ENCODE measurements around the gene RAET1L.
"Not testable (repeated sequence)": the region's sequence is repeated elsewhere in the genome, so short reads cannot be mapped to it uniquely, and the experiment has no call there.

RAET1L gene

DNA sequence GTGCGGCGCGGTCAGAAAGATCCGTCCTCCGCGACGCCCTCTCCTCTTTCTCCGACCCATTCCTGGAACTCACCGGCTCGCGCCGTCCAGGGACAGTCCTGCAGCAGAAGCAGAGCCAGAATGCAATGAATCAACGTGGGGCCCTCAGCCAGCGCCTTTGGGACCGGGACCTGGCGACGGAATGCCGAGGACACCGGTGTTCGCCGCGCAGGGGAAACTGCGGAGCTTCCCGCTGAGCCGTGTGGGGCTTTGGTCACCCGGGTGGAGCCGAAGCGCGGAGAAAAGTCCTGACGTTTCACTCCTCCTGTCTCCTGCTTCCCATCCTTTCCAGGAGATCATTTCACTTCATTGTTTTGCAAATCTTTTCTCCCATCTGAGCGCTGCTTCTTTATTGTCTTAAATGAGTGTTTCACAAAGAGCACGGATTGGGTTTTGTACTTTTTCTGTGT lies 35.1 kb downstream of the RAET1L start:
- no peak for DNase-seq

DNA sequence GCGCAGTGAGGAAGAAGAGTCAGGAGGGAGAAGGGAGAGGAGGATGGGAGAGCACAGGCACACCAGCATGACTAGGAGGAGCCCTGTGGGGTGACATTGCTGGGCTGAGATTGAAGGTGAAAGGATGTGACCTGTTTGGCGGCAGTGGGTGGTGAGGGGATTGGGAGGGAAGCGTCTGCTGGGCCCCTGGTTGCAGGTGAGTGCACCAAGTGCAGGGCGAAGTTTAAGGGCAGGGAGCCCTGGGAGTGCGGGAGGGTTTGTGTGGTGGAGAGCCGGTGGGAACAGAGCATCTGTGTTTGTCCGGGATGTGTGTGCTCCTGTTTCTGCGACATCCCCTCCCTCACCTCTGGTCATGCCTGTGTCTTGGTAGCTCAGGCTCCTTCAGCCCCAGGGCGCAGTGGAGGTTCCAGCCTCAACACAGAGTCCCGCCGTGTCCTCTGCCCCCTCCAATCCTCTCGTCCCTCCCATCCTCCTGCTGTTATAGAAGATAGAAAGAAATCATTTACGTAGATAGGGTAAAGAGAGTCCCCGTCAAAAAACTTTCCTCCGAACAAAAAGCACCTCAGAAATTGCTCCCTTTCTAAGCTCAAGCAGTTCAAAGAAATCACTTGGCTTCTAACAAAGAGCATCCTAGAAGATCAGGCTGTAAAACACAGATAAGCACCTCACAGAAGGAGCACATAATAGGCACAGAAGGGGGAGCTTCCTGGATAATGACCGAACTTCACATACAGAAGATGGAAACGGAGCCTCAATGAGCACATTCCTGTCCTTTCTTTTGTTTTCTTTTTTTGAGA lies 36.6 kb downstream of the RAET1L start:
- DNase-seq, result no peak

DNA sequence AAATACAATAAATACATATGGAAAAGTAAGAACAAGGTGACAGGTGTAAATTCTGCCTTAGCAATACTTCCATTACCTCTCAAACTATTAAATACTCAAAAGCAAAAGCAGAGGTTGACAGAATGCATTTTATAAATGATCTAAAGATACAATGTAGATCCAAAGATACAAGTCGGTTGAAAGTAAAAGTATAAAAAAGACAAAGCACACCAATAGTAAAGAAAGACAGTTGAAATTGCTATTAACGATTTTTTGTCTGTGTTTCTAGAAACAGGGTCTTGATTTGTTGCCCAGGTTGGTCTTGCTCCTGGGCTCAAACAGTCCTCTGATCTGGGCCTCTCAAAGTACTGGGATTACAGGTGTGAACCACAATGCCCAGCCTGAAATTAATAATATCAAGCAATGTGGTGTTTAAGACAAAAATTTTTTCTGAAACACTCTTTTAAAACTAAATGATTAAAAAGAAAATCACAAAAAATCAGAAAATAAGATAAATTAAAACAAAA lies 37.7 kb downstream of the RAET1L start:
- no peak for DNase-seq

DNA sequence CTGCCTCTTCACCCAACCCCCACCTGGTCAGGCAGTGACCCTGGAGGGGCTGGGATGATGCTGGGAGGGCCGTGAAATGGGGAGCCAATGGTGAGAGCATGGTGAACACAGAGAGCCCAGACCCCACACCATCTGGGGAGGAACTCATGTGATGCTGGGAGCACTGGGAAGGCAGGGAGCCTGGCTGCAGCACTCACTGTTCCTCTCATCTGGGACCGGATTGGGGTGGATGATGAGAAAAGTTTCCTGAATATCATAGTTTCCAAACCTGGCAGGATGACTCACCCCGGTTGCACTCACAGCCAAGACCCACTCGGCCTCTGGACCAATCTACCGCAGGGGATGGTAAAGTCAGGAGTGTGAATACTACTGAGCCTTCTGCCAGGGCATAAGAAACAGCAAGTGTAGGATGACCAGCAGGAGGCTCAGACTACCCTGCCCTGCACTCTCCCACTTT lies 39.8 kb downstream of the RAET1L start:
- no peak for DNase-seq

DNA sequence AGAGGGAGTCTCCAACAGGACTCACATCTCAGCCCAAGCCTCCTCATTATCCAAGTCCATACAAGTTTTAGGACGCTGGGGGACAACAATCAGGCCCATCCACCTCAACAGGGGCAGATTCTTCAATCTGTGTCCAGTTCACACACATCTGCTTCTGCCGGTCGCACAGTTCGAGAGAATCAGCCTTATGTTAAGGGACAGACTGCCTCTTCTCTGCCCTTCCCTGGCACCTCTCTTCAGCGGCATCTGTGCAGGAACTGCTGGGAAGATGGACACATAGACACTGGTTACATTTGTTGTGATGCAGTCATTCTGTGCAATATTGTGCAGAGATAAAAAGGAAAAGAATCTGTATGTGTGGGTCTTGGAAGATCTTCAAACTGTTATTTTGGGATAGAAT lies 40.6 kb downstream of the RAET1L start:
- no peak for DNase-seq

DNA sequence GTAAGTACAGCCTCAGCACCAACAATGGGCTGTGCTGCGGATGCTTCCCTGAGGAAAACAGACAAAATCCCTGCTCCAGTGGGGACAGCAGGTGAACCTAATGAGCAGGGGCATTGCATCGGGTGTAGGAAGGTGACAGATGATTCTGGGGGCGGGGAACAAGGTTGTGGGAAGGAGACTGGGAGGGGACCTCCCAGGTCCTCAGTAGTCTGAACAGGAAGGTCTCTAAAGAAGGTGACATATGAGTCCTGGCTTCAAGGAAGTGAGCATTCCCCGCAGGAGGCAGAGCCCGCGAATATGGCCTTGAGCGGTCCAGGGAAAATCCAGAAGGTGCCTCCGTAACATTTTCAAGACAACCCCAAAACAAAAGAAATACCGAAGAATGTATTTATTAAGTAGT lies 42.2 kb downstream of the RAET1L start:
- DNase-seq, result no peak

DNA sequence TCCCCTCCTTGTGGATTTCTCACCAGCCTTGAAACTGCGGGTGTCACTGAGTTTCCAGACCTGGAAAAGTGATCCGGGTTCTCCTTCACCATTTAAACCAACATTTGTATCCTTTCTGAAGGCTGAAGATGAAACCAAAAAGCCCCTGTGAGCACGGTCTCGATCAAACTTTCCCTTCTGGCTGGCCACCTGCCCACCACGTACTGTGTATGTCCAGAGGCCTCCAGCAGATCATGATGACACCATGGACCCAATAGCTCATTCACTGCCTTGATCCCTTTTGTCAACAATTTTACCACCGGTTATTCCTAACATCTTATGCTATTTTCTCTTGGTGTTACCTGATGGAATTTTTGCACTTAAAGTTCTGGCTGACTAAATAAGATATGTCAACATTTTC lies 46.0 kb downstream of the RAET1L start:
- no peak for DNase-seq

DNA sequence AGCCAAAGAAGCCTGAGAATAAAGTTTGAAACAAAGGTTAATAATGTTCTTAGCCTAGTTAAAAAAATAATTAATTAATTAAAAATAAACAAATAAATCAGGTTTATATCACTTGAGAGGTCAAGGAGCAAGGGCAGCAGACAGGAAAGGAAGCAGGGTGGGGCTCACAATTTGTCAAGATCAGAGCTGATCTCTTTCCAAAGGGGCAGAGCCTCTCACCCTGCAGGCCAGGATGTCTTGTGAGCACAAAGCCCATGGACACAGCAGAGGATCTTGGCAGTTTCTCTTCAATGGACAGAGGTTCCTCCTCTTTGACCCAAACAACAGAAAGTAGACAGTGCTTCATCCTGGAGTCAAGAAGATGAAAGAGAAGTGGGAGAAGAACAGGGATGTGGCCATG lies 46.7 kb downstream of the RAET1L start:
- no peak for DNase-seq

DNA sequence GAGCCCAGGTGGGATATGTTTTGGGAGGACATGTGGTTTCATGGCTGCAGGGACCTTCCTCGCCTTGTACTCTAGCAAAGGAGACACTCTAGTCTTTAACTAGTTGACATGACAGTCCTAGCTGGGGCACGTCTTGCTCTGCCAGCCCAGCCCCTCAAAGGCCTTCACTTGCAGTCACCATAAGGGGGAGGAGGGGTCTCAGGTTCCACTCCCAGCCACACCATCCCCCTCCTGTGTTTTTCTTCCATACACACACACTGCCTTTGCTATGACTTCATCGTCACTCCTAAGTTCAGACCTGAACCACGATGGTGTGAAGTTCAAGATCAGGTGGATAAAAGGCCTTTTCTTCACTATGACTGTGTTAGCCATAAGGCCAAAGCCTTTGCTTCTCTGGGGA lies 48.1 kb downstream of the RAET1L start:
- no peak for DNase-seq

DNA sequence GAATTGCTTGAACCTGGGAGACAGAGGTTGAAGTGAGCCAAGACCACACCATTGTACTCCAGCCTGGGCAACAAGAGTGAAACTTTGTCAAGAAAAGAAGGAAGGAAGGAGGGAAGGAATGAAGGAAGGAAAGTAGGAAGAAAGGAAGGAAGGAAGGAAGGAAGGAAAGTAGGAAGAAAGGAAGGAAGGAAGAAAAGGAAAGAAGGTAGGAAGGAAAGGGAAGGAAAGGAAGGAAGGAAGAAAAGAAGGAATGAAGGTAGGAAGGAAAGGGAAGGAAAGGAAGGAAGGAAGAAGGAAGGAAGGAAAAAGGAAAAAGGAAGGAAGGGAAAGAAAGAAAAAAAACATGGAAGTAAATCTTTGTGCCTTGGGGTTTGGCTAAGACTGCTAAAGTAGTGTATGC lies 49.9 kb downstream of the RAET1L start:
- DNase-seq, result no peak

DNA sequence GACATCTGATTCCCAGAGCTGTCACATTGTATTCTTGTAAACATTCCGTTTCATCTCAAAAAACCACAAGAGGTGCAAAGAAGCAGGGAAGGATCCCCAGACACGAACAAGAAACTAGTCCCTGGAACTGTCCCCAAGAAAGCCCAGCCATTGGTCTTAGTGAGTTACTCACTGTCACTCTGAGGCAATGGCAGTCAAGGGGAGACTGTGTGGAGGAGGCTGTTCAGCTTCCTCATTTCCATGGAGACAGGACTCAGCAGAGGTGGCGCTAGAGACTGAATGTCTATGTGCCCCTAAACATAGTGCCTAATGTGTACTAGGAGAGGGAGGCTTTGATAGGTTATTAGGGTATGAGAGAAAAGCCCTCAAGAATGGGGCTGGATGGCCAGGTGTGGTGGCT lies 50.5 kb downstream of the RAET1L start:
- DNase-seq, result no peak

DNA sequence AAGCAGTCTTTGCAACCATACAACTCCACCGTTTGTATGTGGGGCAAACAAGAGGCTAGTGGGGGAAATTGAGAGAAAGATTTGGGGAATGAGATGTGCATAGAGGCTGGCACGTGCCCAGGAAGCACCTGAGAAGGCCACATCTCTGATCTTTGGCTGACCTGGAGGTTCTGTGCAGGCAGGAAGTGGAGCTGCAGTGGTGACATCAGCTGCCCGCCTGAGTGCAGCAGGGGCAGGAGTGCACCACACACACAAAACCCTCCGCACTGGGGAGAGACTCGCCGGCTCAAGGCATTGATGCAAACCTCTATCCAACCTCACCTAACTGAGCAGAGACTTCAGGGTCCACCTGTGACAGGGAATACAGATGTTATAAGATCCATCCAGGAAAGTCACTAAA lies 50.9 kb downstream of the RAET1L start:
- not testable (repeated sequence) for DNase-seq

DNA sequence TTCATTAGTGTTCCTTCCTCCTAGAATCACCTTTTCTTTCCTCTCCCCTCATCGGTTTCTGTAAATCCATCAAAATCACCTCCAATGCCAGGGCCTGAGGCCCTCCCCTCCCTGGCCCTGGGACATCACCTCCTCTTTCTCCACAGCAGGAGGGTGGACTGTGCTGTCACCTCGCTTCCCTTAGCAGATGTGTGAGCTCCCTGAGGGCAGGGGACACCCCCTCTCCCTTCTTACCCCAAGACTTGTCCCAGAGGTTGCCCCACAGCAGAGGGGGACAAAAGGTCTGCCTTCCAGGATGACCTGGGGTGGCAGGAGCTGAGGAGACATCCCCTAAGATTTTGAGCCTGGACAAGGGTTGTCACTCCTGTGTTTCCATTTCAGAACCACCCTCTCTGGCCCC lies 55.7 kb downstream of the RAET1L start:
- no peak for DNase-seq

DNA sequence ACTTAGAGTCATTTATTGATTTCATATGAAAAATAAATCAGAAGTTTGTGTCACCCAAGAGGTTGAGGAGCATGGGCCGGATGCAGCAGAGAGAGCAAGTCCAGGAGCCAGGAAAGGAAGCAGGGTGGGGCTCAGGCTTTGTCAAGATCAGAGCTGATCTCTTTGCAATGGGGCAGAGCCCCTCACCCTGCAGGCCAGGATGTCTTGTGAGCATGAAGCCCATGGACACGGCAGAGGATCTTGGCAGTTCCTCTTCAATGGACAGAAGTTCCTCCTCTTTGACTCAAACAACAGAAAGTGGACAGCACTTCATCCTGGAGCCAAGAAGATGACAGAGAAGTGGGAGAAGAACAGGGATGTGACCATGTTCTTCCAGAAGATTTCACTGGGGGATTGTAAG lies 56.4 kb downstream of the RAET1L start:
- DNase-seq, result not testable (repeated sequence)
